HG03558 (cell line): ENCODE data around the gene METTL15.
"Not testable (repeated sequence)": the region's sequence is repeated elsewhere in the genome, so short reads cannot be mapped to it uniquely, and the experiment has no call there.

Experiments used
- ATAC-seq: cut with Tn5 transposase; IDR thresholded peaks from one replicate; pipeline ENCODE4 v1.9.1; 2021; ENCODE audit warnings: moderate number of reproducible peaks; ENCODE audit not compliant: unreplicated experiment; ENCODE audit errors: extremely low read depth

The METTL15 gene, protein sequence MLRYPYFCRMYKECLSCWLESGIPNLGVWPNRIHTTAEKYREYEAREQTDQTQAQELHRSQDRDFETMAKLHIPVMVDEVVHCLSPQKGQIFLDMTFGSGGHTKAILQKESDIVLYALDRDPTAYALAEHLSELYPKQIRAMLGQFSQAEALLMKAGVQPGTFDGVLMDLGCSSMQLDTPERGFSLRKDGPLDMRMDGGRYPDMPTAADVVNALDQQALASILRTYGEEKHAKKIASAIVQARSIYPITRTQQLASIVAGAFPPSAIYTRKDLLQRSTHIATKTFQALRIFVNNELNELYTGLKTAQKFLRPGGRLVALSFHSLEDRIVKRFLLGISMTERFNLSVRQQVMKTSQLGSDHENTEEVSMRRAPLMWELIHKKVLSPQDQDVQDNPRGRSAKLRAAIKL

DNA sequence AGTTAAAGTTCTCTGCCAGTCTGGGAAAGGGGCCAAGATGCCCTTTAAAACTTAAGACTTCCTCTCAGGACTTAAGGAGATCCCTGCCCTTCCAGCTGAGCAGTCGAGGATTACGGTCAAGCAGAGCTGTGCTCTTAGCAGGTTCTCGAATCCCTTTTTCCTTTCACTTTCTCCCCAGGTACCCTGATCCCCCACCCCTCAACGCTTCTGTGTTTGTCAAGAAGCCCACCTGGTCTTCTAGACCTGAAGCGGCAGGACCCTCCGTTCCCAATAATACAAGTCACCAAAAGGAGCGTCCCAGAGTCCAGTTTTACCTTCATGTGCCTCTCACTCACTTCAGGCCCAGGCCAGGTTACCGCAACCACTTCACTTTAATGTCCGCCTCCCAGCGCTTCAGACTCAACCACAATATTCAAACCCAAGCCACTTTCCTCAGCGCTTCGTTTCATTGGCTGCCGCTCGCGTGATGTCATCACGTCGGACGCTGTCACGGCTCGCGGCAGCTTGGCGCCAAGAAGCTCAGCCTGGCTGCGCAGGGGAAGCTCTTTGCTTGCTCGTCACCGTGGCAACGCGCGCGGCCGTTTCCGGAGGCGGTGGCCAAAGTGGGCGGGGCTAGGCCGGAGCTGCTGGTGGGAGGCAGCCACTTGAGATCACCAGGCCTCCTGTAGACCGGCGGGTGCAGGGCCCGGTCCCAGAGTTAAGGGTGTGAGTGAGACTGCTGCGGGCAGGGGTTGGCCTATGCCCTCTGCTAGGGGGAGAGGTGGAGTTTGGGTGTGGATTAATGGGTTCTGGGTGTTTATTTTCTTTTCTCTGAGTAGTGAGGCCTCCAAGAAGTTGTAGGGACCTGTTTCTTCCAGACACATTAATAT is at the start of gene METTL15, which contains the start of gene KIF18A:
Gene METTL15, plus strand, starts transcription at position 639 of the 869 bp plus-strand sequence. CDS start 4,947 bp downstream, outside the sequence.
Gene KIF18A, minus strand, starts transcription at position 407 of the 869 bp plus-strand sequence. CDS start 10,209 bp downstream, outside the sequence.
- ATAC-seq = peak; percentile 94

DNA sequence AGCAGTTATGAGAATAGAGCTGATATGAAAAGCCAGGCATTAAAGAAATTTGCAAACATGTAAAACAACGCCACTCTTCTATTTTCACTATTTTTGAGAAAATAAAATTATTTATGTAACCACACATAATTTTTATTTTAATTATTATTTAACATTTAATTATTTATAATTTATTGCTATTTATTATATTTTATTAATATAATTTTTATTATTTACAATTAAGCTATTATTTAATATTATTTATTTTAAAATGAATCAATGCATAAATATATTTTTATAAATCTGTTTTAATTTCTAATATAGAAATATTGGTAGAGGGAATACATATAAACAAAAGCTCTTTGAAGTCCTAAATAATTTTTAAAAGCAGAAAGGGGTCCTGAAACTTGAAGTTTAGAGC is 36.9 kb upstream of the METTL15 start:
- ATAC-seq = no peak

DNA sequence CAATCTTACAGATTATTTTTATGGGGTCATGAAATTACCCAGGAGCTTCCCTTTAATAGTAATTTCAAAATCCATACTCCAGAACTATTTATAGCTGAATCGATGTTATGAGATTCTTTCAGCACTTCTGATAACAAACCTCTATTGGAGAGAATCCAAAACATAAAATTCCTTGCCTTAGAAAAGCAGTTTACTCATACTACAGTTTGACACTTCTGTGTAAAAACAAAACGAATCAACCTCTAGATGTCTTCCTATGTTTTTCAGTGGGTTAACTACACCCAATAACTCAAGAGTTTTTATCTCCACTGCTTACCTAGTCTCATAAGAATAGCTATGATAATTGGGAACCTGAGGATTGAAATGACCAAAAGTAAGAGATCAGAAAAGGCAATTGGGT is 35.9 kb upstream of the METTL15 start:
- ATAC-seq = no peak

DNA sequence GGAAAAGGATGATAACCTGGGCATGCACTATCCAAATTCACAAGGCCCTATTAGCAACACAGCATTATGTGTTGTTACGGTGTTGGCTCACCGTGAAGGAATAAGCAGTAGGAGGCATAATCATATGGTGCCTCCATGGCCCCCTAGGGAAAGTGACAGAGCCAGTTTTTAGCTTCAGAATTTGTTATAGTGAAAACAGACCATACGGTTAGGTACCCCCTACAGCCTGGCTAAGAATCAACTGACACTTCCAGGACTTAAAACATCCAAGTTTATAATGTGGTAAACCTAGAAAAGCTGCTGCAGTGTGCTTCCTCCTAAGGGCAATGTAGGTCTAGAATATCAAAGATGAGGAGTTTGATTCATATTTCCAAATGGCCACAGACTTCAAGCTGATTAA is 30.7 kb upstream of the METTL15 start:
- ATAC-seq = no peak

DNA sequence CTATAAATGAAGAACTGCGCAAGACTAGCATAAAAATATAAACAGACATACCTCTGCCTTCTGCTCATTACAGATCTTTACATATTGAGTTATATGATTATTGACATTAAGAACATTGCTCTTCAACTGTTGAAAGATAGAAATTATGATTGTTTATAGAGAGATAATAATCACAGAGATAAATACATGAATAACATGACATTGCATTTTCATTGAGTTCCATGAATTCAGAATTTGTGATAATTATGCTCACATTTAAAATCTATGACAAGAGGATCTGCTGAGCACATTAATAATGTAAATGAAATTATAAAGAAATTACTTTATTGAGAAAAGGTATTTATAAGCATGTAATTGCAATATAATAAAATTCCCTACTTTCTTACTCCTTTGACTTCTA is 25.1 kb upstream of the METTL15 start:
- no peak for ATAC-seq

DNA sequence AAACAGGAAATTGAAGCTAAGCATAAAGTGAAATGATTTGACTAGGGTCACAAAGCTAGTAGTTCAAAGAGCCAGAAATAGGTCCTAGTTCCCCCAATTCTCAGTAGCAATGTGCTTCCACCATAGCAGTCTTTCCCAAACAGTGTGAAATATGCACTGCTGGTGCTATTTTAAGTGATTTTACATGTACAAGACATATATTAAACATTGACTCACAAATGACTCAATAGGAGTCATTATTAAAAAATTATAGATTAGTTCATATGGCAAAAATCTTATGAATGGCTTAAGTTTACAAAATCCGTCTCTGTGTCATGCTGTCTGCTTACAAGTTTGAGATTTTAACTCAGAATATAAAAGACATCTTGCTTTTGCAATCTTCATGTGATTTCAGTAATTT is 21.6 kb upstream of the METTL15 start:
- no peak for ATAC-seq

DNA sequence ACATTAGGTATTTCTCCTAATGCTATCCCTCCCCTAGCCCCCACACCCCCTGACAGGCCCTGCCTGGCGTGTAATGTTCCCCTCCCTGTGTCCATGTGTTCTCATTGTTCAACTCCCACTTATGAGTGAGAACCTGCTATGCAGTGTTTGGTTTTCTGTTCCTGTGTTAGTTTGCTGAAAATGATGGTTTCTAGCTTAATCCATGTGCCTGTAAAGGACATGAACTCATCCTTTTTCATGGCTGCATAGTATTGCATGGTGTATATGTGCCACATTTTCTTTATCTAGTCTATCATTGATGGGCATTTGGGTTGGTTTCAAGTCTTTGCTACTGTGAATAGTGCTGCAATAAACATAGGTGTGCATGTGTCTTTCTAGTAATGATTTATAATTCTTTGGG is 21.0 kb upstream of the METTL15 start:
- ATAC-seq = not testable (repeated sequence)

DNA sequence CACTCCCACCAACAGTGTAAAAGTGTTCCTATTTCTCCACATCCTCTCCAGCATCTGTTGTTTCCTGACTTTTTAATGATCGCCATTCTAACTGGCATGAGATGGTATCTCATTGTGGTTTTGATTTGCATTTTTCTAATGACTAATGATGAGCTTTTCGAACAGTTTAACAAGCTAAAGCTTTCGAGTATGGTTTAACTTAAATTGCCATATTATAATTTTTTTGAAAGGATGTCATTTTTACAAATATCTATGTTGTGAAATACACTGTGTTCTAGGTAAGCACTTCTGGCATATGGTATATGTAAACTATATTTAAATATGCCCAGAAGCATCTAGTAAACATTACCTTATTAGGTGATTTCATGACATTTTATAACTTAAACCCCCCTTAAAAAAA is 20.5 kb upstream of the METTL15 start:
- not testable (repeated sequence) for ATAC-seq

DNA sequence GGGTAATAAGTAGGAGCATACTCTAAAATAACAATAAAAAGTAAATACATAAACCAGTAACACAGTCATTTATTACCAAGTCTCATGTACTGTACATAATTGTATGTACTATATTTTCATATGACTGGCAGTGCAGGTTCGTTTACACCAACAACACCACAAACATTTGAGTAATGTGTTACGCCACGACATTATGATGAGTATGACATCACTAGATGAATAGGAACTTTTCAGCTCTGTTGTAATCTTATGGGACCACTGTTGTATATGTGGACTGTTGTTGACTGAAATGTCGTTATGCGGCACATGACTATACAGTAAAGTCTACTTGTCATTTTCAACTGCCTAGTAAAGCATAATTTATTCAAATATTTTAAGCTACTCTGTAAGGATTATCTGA is 18.8 kb upstream of the METTL15 start:
- ATAC-seq = no peak

DNA sequence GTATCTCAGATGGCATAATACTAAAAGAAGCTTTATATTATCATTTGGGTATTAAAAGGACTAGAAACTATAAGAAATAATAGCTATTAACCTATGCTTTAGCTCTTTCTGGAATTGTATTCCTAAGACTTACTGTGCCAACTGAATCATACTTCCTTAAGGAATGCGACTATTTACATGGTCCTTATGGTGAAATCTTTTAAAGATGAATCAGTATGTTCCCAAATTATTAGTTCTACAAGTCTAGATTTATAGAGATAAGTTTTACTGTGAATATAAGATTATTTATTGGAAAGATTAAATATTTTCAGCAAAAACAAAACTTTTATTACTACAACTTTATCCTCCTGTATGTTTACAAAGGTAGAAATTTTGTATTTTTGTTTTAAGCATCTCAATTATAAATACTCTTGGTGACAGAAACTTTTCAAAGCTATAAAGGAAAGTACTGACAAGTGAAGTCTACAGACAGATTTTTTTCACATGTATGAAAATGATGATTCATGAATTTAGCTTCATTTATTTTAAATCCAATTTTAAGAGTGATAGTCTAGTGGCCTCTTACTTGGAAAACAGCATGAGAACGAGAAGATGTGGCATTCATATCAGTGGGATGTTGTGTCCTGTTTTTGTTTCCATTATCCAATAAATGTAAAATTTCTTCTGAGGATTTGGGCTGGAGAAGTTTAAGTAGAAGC is 18.0 kb upstream of the METTL15 start:
- ATAC-seq = no peak

DNA sequence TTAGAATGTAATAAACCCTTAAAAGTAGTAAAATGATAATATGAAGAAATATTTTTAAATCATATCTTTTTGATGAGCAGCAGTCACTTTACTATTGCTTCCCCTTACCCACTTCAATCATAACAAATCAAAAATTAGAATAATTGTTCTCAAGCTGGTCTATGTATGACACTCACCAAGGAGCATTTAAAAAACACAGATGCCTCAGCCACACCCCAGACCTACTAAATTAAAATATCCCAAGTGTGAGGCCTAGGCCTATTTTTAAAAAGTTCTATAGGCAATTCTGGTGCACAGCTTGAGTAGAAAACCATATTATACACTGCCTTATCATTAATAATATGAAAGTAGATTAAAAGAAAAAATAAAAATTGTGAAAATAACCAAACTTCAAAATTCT is 15.4 kb upstream of the METTL15 start:
- ATAC-seq = no peak

DNA sequence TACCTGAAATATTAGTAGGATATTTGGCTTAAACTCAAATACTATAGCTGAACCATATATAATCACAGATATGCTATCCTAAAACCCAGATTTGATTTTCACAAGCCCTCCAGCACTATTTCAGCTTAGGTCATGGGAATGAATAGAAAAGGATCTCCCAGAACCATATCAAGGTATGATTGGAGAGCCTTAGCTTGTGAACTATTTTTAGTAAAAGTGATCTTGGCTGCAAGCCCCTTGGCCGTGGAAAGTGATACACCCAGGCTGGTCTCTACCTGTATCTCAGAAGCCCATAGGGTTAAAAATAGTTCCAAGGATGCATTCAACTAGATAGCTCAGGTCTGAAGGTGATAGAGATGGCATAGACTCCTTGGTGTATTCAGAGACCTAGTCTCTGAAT is 9.9 kb upstream of the METTL15 start:
- ATAC-seq = no peak

DNA sequence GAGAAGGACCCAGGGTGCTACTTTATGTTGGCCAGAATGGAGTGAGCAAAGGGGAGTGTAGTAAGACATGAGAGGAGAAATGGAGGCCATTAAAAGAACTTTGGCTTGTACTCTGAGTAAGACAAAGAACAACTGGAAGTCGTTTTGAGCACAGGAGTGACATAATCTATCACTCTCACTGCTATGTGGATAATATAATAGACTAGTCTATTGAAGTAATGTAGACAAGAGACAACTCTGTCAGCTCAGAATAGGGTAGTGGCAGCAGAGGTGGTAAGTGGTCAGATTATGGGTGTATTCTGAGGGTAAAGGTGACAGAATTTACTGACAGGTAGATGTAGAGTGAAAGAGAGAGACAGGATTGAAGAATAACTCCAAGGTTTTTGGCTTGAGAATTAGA is 8.5 kb upstream of the METTL15 start:
- ATAC-seq = no peak

DNA sequence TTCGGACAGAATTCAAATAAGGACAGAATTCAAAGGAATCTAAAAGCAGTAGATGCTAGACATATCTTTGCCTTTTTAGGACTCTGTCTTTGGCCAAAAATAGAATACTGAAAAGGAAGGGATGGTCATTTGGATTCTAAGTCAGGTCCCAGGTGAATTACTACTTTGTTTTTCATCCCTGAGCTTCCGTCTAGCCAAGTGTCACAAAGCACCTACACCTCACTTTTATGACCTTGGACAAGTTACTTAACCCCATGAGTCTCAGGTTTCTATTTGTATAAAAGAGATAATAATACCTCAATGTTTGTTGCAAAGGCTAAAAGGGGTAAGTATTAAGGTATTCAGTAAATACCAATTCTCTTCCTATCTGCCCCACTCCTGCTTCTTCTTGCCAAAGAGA is 7.5 kb upstream of the METTL15 start:
- no peak for ATAC-seq

DNA sequence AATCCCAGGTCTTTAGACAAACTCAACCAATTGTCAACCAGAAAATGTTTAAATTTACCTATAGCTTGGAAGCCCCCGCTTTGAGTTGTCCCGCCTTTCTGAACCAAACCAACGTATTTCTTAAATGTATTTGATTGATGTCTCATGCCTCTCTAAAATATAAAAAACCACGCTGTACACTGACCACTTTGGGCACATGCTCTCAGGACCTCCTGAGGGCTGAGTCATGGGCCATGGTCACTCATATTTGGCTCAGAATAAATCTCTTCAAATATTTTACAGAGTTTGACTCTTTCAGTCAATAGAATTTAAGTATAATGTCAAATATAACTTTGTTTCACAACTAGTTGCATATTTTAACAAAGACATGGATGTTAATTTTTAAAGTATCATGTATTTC is 5.9 kb upstream of the METTL15 start:
- not testable (repeated sequence) for ATAC-seq

DNA sequence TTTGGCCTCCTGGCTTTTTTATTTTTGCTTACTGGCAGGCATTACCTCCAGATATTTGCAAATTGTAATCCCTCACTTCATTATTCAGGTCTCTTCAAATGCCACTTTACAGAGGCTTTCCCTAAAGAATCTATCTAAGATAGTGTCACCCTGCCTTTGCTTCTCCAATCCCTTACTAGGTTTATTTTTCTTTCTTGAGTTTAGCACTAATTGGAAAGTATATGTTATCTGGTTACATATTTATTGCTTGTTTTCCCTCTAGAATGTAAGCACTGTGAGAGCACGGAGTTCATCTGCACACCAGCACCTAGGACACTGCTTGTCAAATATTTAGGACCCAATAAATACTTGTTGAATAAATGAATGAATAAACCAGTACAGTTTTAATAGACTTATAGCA is 3.8 kb upstream of the METTL15 start:
- ATAC-seq = no peak

DNA sequence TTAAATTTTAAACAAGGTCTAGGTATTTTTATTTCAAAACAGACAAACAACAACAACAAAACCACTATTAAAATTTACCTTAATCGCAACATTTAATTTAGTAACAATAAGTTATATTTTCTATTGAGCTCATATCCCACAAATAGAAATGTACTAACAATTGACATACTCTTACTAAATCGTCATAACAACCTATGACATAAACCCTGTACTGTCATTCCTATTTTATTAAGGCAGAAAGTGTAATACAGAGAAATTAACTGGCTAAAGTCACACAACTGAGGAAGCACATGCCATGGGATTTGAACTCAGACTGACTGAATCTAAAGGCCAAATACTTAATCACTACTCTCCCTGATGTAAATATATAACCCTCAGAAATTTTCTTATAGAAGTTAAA is 3.2 kb upstream of the METTL15 start:
- ATAC-seq = no peak

DNA sequence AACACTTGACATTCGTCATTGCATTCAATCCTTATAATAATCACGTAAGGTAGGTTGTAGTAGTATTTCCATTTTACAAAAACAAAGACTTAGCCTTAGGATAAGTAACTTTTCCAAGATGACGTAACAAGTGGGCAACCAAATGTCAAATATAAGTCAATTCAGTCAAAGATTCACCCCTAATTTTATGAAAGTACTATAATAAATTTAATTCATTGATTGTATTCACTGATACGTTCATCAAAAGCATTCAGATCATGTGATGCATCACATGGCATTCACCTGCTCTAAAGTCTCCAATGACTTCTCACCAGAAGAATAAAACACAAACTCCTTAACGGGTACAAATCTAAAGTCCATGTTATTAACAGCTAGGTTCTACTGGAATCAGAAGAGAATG is 2.3 kb upstream of the METTL15 start:
- no peak for ATAC-seq

DNA sequence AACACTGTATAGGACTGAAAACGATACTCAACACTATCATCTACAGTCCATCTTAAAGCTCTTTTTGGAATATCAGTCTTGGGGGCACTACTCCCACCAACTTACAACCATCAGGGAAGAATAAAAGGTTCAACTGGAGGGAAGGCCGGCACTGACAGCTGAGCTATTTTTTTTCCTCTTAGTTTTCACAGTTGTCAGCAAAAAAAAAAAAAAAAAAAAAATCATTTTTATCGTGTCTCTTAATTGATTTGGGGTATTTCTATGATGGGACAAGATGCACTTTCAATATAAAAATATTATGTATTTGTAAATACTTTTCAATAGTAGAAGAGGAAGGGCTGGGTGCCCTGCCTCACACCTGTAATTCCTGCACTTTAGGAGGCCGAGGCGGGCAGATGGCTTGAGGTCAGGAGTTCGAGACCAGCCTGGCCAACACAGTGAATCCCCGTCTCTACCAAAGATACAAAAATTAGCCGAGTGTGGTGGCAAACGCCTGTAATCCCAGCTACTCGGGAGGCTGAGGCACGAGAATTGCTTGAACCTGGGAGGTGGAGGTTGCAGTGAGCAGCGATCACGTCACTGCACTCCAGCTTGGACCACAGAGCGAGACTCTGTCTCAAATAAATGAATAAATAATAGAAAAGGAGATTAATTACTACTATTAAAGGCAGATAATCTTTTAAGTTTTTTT is 1.7 kb upstream of the METTL15 start:
- ATAC-seq = no peak

DNA sequence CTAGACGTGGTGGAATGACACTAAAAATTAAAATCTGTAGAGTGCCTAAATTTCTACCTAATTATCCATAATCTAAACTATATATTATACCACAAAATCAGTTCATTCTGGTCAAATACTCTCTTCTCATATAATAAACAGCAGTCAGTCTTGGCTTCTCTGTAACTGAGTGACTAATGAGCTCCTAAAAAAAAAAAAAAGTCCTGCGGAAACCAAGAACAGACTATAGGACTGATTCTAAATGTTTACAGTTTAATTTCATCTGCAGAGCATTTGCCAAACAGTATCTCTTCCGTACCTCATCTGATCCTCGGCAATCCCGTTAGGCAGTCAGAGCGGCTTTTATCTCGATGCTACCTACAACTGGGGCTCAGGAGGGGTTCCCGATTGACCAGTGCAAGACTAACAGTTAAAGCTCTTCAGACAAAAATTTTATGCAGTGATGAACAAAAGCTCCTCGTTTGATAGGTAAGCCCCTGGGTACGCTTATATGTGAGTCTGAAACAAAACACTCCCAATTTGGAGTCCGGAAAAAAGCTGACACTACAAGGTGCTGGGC is 918 bp upstream of the METTL15 start:
- ATAC-seq = no peak
